MM.1S (cell line): Measurements from ENCODE around the gene POLR2A.
"Not testable (repeated sequence)": the region's sequence is repeated elsewhere in the genome, so short reads cannot be mapped to it uniquely, and the experiment has no call there.

Experiments used
- DNase-seq: peaks from one replicate; pipeline ENCODE4 v3.0.0-alpha.2; 2015
- H2AFZ ChIP-seq: fragments of 300-600 bp; sonication (generic); 2 replicates; pipeline ENCODE4 v1.6.0; 2016; ENCODE audit warnings: antibody characterized with exemption, low read length
- H3F3A ChIP-seq: fragments of 300-600 bp; sonication (generic); 2 replicates; pipeline ENCODE4 v1.6.1; 2016; ENCODE audit warnings: mild to moderate bottlenecking, antibody characterized with exemption, low read length, moderate library complexity, mixed read lengths; ENCODE audit not compliant: insufficient read depth
- H3K27ac ChIP-seq: fragments of 300-600 bp; sonication (generic); 2 replicates; pipeline ENCODE4 v1.5.1; 2016; ENCODE audit warnings: mild to moderate bottlenecking, low read length
- H3K27me3 ChIP-seq: fragments of 300-600 bp; sonication (generic); replicated peaks from 2 replicates; pipeline ENCODE4 v1.6.0; 2016; ENCODE audit warnings: low read length; ENCODE audit not compliant: insufficient read depth
- H3K36me3 ChIP-seq: fragments of 300-600 bp; sonication (generic); replicated peaks from 2 replicates; pipeline ENCODE4 v1.6.1; 2016; ENCODE audit warnings: mild to moderate bottlenecking, low read length, mixed read lengths; ENCODE audit not compliant: insufficient read depth
- H3K4me1 ChIP-seq: fragments of 300-600 bp; sonication (generic); 2 replicates; pipeline ENCODE4 v1.6.1; 2016; ENCODE audit warnings: low read length, mixed read lengths
- H3K4me2 ChIP-seq: fragments of 300-600 bp; sonication (generic); 2 replicates; pipeline ENCODE4 v1.6.0; 2016; ENCODE audit warnings: low read depth, low read length
- H3K4me3 ChIP-seq: fragments of 300-600 bp; sonication (generic); 2 replicates; pipeline ENCODE4 v1.5.1; 2016; ENCODE audit warnings: low read length, mixed read lengths
- H3K79me2 ChIP-seq: fragments of 300-600 bp; sonication (generic); 2 replicates; pipeline ENCODE4 v1.6.1; 2016; ENCODE audit warnings: mixed run types, low read length, mixed read lengths
- H3K9ac ChIP-seq: fragments of 300-600 bp; sonication (generic); 2 replicates; pipeline ENCODE4 v1.6.1; 2016; ENCODE audit warnings: low read length, mixed read lengths
- H3K9me2 ChIP-seq: fragments of 300-600 bp; sonication (generic); replicated peaks from 2 replicates; pipeline ENCODE4 v1.6.1; 2016; ENCODE audit warnings: mild to moderate bottlenecking, low read length, mixed read lengths; ENCODE audit not compliant: insufficient read depth
- H3K9me3 ChIP-seq: fragments of 300-600 bp; sonication (generic); replicated peaks from 2 replicates; pipeline ENCODE4 v1.6.1; 2016; ENCODE audit warnings: mild to moderate bottlenecking, low read length, mixed read lengths; ENCODE audit not compliant: insufficient read depth
- H4K20me1 ChIP-seq: fragments of 300-600 bp; sonication (generic); 2 replicates; pipeline ENCODE4 v1.6.1; 2016; ENCODE audit warnings: mild to moderate bottlenecking, low read length, moderate library complexity, mixed read lengths; ENCODE audit not compliant: insufficient read depth
- CTCF ChIP-seq: fragments of 300-600 bp; sonication (generic); IDR thresholded peaks from 2 replicates; pipeline ENCODE4 v1.5.1; 2016; ENCODE audit warnings: antibody characterized with exemption, low read length, mixed read lengths
- EZH2 ChIP-seq: fragments of 300-600 bp; sonication (generic); optimal IDR thresholded peaks from 2 replicates; pipeline ENCODE3; 2017; ENCODE audit warnings: low read depth, mild to moderate bottlenecking, antibody characterized with exemption, low read length, mixed read lengths
- EZH2phosphoT487 ChIP-seq: fragments of 300-600 bp; sonication (generic); IDR thresholded peaks from 2 replicates; pipeline ENCODE4 v1.6.1; 2018; ENCODE audit warnings: antibody characterized with exemption, low read length

The POLR2A gene

GRCh38 chr17:7468290-7468689 lies 15.9 kb upstream of the POLR2A start:
- H4K20me1 ChIP-seq = no peaks in the 10 kb centered on the region
- TF ChIP-seq EZH2 (no peak), EZH2phosphoT487 (no peak)
- no peak overlapping the region for H3K9ac ChIP-seq
- no peaks in the 10 kb centered on the region for H3K9me3 ChIP-seq
- H3K4me3 ChIP-seq = no peak overlapping the region
- no peaks in the 10 kb centered on the region for H3K79me2 ChIP-seq
- no peaks in the 10 kb centered on the region for H3K9me2 ChIP-seq
- no peak overlapping the region for H3K4me2 ChIP-seq
- no peaks in the 10 kb centered on the region for H3K36me3 ChIP-seq
- DNase-seq = no peak
- no peak overlapping the region for H2AFZ ChIP-seq
- no peaks in the 10 kb centered on the region for H3K4me1 ChIP-seq
- no peaks in the 10 kb centered on the region for H3K27me3 ChIP-seq
- no peaks in the 10 kb centered on the region for H3F3A ChIP-seq
- H3K27ac ChIP-seq = no peak overlapping the region

GRCh38 chr17:7468804-7469389 lies 15.3 kb upstream of the POLR2A start:
- no peaks in the 10 kb centered on the region for H3K27me3 ChIP-seq
- no peak for DNase-seq
- H3K27ac ChIP-seq = no peak overlapping the region
- no peaks in the 10 kb centered on the region for H3K9me2 ChIP-seq
- H3K4me3 ChIP-seq = no peak overlapping the region
- H4K20me1 ChIP-seq = no peaks in the 10 kb centered on the region
- no peak overlapping the region for H3K4me2 ChIP-seq
- no peaks in the 10 kb centered on the region for H3F3A ChIP-seq
- no peaks in the 10 kb centered on the region for H3K79me2 ChIP-seq
- no peaks in the 10 kb centered on the region for H3K9me3 ChIP-seq
- H3K36me3 ChIP-seq = no peaks in the 10 kb centered on the region
- no peak for TF ChIP-seq EZH2
- no peak for TF ChIP-seq EZH2phosphoT487
- TF ChIP-seq CTCF = no peak
- H3K4me1 ChIP-seq = no peaks in the 10 kb centered on the region
- no peak overlapping the region for H2AFZ ChIP-seq
- H3K9ac ChIP-seq = no peak overlapping the region

DNA sequence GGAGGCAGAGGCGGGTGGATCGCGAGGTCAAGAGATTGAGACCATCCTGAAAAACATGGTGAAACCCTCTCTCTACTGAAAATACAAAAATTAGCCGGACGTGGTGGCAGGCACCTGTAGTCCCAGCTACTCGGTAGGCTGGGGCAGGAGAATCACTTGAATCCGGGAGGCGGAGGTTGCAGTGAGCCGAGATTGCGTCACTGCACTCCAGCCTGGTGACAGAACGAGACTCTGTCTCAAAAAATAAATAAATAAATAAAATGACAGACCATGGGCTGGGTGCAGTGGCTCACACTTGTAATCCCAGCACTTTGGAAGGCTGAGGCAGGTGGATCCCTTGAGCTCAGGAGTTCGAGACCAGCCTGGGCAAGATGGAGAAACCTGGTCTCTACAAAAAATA lies 14.3 kb upstream of the POLR2A start:
- not testable (repeated sequence) for H3K27me3 ChIP-seq, H3K79me2 ChIP-seq, H3K4me2 ChIP-seq, H3K36me3 ChIP-seq, H3K9me3 ChIP-seq, H4K20me1 ChIP-seq, H3K27ac ChIP-seq, H3F3A ChIP-seq, DNase-seq, H3K4me1 ChIP-seq, H3K4me3 ChIP-seq, H2AFZ ChIP-seq, H3K9me2 ChIP-seq, H3K9ac ChIP-seq

DNA sequence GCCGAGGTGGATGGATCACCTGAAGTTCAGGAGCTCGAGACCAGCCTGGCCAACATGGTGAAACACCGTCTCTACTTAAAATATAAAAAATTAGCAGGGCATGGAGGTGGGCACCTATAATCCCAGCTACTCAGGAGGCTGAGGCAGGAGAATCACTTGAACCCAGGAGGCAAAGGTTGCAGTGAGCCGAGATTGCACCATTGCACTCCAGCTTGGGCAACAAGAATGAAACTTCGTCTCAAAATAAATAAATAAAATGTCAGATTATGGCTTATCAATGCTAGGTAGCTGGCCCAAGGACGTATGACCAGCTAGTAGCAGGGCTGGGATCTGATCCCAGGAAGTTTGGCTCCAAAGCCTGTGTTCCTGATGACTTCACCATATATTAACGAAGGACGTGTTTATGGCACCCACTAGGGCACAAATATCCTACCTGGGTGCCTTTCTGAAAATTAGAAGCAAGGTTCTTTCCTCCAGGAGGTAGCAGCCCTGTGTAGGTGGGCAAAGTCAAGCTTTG lies 13.7 kb upstream of the POLR2A start:
- H3F3A ChIP-seq, H4K20me1 ChIP-seq, H3K4me3 ChIP-seq, H3K36me3 ChIP-seq, H3K9ac ChIP-seq, H3K9me3 ChIP-seq, H3K27me3 ChIP-seq, H2AFZ ChIP-seq, H3K4me2 ChIP-seq, DNase-seq, H3K27ac ChIP-seq, H3K9me2 ChIP-seq, H3K4me1 ChIP-seq, H3K79me2 ChIP-seq: not testable (repeated sequence)

- Histone ChIP-seq H3K9me3 (no peaks in the 10 kb centered on the region), H3K36me3 (no peaks in the 10 kb centered on the region), H3K27ac (no peak overlapping the region), H3K4me2 (no peak overlapping the region), H3K27me3 (no peaks in the 10 kb centered on the region), H3K4me3 (no peak overlapping the region), H3F3A (no peaks in the 10 kb centered on the region), H3K9ac (no peak overlapping the region), H3K4me1 (no peaks in the 10 kb centered on the region), H3K9me2 (no peaks in the 10 kb centered on the region), H4K20me1 (no peaks in the 10 kb centered on the region), H2AFZ (no peak overlapping the region), H3K79me2 (no peaks in the 10 kb centered on the region)
- no peak for DNase-seq
- TF ChIP-seq EZH2 (no peak), EZH2phosphoT487 (no peak), CTCF (no peak)
Measured at GRCh38 chr17:7471729-7472128, 12.4 kb upstream of the POLR2A start.

- H3K36me3 ChIP-seq, H3F3A ChIP-seq, H3K9me2 ChIP-seq, H2AFZ ChIP-seq, H3K27ac ChIP-seq, H3K9me3 ChIP-seq, H4K20me1 ChIP-seq, H3K9ac ChIP-seq, H3K4me1 ChIP-seq, H3K4me2 ChIP-seq, H3K27me3 ChIP-seq, DNase-seq, H3K79me2 ChIP-seq, H3K4me3 ChIP-seq: not testable (repeated sequence)
Measured at GRCh38 chr17:7474767-7475166, 9.4 kb upstream of the POLR2A start.
